MV-4-11 (cell line): ENCODE measurements around the gene NUBP2.

Experiments
- DNase-seq: peaks from one replicate; lab custom pipeline; 2025; lab: John Stamatoyannopoulos, UW

NUBP2 gene

DNA sequence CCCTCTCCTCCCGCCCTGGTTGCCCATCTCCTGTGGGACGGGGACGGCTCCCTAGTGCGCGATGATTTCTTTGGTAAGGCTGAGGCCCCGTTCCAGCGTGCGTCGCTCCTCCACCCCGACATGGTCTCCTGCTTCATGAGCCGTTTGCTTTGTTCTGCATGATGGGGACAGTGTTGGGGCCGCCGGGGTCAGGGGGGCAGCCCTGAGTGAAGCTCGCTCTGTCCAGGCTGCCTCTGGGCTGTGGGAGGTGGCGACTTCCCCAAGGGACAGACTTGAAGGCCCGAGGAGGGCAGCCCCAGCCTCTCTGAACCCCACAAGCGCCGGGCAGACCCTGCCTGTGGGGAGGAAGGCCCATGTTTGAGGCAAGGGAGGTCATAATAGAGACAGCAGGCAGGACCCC is 23.8 kb upstream of the NUBP2 start:
- no peak for DNase-seq

DNA sequence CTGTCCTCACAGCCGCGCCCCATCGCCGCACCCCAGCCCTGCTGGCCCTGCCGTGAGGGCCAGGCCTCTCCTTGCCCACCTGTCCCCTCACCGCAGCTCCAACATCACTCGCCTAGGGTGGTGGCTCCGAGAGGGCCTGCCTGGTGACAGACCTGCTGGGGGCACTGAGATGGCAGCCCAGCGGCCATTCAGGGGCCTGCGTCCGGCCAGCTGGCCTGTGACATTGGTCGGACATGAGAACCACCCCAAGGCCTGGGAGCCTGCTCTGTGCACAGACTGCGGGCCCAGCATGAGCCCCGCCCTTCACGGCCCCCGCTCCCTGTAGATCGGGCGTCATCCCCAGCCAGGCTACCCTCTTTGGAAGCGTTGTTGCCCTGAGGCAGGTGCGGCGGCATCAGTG is 23.2 kb upstream of the NUBP2 start:
- no peak for DNase-seq

DNA sequence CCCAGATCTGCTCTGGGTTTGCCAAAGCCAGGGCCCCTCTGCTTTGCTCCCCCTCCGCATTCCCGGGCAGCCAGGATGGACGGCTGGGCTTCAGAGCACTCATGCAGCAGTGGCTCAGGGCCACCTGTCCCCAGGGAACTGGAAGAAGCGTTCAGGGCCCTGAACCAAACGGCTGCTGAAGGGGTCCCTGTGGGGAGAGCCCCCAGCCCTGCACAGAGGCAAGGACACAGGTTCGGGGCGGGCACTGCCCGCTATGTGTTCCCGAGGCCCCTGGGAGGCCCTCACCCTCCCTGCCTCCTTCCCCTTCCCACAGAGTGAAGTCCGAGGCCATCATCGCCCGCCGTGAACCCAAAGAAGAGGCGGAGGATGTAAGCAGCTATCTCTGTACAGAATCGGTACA is 21.8 kb upstream of the NUBP2 start:
- no peak for DNase-seq

DNA sequence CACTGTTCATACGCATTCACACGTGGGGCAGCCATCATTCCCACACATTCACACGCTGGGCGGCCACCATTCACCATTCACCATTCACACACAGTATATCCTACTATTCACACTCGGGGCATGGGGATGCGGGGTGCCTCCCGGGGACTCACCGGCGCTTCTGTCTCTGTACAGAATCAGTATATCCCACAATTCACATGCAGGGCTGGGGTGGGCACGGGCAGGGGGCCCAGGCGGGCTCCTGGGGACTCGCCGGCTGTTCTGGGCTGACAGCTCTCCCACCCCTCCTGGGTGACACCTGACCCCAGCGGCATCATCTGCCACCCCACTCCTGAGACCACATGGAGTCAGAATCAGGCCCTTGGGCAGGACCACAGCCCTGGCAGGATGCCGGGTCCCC is 21.0 kb upstream of the NUBP2 start:
- no peak for DNase-seq

DNA sequence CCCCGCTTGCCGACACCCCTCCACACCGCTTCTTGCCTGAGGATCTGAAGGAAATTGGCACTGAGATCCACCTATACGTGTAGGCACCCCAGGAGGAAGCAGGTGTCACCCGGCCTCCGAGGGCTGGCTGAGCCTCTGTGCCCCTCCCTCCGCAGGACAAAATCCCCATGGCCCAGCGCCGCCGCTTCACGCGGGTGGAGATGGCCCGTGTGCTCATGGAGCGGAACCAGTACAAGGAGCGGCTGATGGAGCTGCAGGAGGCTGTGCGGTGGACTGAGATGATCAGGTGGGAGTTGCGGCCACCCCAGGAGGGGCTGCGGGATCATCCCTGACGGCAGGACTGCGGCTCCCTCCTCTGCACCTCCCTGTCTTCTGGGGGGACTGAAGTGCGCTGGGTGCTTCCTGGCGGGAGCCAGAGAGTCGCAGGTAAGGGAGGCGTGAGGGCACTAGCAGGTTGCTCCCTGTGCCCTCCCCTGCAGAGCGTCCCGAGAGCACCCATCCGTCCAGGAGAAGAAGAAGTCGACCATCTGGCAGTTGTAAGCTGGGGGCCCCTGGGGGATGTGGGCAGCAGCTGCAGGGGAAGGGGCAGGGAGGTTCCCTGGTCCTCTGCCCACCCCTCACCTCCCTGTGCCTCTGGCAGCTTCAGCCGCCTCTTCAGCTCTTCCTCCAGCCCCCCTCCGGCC is 20.4 kb upstream of the NUBP2 start:
- DNase-seq: no peak

DNA sequence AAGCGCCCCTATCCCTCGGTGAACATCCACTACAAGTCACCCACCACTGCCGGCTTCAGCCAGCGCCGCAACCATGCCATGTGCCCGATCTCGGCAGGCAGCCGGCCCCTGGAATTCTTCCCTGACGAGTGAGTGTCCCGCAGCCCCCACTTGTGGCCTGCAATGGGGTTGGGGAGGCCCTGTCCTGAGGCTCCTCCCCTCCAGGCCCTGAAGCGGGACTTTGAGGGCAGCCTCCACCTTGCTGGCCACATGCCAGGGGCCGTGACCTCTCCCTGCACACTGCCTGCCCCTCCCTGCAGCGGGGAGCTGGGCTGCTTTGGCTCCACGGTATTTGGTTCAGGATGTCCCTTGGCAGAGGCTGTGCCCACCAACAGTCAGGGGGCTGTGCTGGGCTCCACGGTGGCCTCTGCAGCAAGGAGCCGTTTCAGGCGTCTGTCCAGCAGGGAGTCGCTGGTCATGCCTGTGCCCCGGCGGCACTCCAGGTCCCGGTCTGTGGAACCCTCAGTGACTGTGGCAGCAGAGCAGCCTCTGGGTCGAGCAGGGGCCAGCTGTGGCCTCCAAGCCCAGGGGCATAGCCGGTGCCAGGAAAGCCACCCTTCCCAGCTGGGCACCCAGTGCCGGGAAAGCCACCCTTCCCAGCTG is 19.8 kb upstream of the NUBP2 start:
- DNase-seq: no peak

DNA sequence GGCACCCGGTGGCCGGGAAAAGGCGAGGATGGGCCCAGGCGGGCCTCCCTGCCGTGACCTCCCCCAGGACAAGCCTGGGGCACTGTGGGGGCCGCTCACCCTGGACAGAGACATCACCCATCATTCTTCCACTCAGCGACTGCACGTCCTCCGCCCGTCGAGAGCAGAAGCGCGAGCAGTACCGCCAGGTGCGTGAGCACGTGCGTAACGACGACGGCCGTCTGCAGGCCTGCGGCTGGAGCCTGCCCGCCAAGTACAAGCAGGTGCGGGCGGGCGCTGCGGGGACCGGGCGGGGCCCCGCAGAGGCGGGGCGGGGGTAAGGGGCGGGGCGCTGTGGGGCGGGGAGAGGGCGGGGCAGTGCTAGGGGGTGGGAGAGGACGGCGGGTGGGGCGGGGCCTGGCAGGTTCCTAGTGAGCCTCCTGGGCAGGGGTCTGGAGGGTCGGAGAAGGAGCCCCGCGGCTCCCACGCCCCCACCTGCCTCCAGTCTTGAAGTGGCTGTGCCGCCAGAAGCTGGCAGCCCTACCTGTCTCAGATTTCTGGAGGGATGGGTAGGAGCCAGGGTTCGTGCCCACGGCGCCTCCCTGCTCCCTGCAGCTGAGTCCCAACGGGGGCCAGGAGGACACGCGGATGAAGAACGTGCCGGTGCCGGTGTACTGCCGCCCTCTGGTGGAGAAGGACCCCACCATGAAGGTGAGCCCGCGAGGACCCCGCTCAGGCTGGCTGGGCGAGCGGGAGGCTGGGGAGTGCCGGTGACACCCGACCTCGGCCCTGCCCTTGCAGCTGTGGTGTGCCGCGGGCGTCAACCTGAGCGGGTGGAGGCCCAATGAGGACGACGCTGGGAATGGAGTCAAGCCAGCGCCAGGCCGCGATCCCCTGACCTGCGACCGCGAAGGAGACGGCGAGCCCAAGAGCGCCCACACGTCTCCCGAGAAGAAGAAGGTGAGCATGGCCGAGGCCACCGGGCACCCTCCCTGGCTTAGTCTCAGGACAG is 18.9 kb upstream of the NUBP2 start:
- no peak for DNase-seq

DNA sequence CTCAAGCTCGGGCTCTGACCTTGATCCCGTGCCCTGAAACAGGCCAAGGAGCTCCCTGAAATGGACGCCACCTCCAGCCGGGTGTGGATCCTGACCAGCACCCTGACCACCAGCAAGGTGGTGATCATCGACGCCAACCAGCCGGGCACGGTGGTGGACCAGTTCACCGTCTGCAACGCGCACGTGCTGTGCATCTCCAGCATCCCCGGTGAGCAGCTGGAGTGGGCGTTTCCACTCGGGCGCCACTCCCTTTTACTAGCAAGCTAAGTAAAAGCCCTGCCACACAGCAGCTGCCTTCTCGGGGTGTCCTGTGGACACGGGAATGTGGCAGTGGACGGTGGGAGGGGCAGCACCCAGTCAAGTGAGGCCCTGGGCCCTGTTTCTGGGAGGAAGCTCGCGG is 17.8 kb upstream of the NUBP2 start:
- no peak for DNase-seq

DNA sequence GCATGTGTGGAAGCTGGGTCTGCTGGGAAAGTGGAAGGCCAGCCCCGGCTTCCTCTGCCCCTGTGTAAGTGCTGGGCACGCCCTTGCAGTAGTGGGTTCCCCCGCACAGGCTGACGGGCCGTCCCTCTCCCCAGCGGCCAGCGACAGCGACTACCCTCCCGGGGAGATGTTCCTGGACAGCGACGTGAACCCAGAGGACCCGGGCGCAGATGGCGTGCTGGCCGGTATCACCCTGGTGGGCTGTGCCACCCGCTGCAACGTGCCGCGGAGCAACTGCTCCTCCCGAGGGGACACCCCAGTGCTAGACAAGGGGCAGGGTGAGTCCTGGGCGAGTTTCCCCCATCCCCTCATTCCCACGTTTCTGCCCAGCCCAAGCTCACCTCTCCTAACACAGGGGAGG is 16.9 kb upstream of the NUBP2 start:
- no peak for DNase-seq

DNA sequence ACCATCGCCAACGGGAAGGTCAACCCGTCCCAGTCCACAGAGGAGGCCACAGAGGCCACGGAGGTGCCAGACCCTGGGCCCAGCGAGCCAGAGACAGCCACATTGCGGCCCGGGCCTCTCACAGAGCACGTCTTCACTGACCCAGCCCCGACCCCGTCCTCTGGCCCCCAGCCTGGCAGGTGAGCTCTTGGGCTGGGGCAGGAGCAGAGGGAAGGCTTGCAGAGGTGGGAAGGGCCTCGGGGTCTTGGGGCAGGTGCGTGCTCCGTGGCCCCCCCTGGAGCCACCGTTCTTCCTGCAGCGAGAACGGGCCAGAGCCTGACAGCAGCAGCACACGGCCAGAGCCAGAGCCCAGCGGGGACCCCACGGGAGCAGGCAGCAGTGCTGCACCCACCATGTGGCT is 16.5 kb upstream of the NUBP2 start:
- no peak for DNase-seq

DNA sequence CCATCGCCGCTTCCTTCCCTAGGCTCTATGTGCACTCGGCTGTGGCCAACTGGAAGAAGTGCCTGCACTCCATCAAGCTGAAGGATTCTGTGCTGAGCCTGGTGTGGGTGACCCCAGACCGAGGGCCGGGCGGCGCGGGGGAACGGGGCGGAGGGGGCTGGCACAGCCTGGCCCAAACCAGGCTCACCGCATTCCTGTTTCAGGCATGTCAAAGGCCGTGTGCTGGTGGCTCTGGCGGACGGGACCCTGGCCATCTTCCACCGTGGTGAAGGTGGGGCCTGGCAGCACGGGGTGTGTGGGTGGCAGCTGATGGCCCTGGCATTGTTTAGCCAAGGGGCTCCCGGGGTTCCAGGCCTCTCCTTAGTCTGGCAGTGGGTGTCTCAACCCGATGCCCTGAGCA is 16.1 kb upstream of the NUBP2 start:
- no peak for DNase-seq

DNA sequence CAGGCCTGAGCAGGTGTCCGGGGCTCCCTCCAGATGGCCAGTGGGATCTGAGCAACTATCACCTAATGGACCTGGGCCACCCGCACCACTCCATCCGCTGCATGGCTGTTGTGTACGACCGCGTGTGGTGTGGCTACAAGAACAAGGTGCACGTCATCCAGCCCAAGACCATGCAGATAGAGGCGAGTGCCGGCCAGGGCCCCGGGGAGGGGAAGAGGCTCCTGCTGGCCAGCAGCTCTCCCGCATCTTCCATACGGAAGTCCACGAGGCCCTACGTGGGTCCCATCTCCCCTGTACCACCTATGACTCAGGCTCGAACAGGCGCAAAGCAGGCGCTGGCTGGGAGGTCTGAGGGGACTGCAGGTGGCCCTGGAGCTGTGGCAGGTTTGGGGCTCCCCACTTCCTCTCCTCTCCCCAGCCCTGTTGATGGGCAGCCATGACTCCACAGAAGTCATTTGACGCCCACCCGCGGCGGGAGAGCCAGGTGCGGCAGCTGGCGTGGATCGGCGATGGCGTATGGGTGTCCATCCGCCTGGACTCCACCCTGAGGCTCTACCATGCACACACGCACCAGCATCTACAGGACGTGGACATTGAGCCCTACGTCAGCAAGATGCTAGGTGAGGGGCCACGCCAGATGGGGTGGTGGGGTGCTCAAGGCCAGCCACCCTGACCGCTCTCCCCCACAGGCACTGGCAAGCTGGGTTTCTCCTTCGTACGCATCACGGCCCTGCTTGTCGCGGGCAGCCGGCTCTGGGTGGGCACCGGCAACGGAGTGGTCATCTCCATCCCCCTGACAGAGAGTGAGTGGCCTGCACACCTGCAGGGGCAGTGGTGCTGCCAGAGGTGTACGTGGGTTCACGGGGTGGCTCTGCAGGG is 15.4 kb upstream of the NUBP2 start:
- no peak for DNase-seq

DNA sequence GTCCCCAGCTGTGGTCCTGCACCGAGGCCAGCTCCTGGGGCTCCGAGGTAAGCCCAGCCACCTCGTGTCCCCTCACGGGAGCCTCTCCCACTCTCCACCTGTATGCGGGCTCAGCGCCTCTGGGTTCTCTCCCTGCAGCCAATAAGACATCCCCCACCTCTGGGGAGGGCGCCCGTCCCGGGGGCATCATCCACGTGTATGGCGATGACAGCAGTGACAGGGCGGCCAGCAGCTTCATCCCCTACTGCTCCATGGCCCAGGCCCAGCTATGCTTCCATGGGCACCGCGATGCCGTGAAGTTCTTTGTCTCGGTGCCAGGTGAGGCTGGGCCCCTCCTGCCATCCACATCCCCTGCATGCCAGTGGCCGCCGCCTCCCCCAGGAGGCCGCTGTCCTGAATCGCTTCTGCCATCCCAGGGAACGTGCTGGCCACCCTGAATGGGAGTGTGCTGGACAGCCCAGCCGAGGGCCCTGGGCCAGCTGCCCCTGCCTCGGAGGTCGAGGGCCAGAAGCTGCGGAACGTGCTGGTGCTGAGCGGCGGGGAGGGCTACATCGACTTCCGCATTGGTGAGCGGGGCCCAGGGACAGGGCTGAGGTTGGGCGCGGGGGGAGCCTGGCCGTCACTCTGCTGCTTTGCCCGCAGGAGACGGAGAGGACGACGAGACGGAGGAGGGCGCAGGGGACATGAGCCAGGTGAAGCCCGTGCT is 14.5 kb upstream of the NUBP2 start:
- DNase-seq: no peak

DNA sequence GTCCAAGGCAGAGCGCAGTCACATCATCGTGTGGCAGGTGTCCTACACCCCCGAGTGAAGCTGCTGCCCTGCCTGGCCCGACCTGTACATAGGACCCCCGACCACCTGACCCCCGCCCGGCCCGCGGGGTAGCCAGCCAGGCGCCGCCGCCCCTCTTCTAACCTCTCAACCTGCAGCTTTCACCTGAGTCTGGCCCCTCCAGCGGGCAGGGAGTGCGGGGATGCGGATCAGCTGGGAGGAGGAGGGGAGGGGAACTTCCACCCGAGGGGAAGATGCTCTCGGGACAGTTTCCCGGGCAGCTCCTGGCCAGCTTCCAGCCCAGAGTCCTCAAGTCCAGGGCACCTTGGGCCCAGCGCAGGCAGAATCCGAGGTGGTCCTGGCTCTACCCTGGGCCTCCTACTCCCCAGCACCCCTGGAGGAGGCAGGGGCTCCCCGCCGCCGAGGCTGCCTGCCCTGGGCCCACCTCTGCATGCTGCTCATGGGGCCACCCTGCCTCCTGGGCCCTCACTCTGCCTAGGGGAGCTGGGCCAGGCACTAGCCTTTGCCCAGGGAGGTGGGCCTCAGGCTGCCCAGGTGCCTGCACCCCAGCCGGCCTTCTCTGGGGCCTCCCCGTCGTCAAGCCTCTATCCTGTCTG is 13.9 kb upstream of the NUBP2 start:
- no peak for DNase-seq

DNA sequence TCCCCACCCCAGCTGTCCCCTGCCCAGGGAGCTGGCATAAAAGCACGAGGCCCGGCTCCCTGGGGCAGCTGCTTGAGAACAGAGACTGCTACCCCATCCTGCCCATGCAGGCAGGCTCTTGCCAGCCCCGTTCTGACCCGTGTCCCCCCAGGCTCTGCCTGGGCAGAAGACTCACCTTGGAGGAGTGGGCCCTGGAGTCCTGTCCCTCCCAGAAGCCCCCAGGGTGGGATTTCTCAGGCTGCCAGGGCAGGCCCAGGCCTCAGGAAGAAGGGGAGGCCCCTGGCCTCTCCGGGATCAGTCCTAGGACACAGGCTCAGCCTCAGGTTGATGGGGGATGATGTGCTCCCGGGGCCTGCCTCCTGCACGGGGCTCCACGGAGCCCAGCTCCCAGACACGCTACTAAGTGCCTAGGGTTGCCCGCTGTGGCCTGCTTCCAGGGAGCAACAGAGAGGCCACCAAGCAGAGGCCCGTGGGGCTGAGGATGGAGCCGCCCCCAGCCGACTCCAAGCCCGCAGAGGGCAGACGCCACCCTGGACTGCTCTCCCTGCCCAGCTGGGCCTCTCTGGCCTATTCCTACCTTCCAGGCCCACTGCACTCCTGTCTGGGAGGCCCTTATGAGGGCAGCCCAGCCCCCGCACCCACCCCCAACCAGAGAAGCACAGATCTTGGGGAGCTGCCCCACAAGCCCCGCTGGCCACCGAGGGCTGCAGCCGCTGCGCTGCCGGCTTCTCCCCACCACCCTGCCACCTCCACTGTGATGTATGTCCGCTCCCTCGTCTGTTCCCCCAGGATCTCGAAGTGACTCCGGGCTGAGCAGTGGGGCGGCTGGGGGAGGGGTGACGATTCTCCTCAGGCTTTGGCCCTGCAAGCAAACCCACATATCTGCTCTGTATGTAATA is 13.1 kb upstream of the NUBP2 start:
- no peak for DNase-seq

DNA sequence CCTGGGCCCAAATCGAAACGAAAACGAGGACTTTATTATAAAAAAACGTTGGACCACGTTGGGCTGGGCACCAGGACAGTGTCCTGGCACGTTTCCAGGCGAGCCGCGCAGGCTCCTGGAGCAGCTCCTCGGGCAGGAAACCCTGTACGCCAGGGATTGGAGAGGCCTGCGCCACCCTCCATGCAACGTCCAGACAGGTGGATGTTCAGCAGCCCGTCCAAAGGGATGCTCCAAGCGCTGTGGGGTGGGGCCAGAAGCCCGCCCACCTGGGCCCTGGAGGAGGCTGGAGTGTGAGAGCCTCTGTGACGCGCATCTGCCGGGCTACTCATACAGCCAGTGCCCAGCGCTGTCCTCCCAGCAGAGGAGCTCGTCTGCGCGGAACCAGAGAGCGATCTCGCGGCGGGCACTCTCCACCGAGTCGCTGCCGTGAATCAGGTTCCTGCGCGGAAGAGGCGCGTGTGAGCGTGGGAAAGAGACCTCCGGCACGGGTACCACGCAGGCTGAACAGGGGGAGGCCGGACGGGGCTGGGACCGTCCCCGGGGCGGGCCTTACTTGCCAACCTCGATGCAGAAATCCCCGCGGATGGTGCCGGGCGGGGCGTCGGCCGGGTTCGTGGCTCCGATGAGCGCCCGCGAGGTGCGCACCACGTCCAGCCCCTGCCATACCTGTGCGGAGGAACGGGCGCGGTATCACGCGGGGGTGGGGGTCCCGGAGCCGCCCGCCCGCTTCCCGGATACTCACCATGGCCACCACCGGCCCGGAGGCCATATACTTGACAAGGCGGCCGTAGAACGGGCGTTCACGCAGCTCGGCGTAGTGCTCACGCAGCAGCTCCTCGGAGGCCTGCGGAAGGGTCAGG is 12.2 kb upstream of the NUBP2 start:
- DNase-seq: peak; percentile 32

DNA sequence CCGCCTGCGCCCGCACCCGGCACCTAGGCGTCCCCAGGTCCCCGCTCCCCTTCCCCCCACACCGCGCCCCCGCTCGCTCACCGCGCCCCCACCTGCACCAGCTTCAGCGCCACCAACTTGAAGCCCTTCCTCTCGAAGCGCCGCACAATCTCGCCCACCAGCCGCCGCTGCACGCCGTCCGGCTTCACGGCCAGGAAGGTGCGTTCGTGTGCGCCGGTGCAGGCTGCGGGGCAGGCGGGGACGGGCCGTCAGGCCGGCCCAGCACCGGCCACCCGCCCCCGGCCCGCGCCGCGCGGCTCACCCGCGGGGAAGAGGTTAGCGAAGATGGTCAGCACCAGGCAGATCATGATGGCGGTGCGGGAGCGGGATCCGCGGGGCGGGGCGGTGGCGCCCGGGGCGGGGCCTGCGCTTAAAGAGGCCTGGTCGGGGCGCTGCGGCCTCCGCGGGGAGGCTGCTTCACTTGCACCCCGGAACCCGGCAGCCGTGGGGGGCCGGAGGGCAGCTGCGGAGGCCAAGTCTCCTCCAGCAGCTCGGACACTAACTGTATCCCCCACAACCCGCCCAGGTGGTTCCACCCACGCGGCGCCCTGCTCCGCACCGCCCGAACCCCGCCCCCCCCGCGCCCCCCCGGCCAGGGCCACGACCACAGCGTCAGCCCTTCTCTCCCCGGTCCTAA is 11.4 kb upstream of the NUBP2 start, which contains the start of gene NME3:
Gene NME3 (minus strand): TSS at position 356 of the 676 bp plus-strand sequence. CDS start 9 bp downstream, at position 347.
- peak; percentile 63 for DNase-seq

DNA sequence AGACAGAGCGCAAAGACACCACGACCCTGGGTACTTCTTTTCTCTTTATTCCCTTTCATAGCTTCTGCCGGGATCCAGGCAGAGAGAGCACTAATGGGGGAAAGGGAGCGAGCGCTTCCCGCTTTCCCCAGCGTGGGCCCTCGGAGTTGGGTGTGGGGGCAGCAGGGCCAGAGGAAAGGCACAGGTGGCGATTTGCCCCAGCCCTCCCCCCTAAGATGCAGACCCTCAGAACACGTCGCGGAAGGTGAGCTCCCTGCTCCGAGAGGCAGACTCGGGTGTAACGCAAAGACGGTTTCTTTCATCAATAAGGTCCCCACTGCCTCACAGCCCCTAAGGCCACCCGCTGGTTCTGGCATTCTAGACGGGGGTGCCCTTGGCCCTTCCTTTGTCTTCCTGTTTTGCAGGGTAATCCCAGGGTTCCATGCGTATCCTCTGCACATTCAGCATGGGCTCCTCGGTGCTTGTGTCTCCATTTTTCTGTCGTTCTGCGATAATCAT is 10.8 kb upstream of the NUBP2 start:
- peak; percentile 21 for DNase-seq
